ENCODE measurements around the gene C12orf42. TPM values are rescaled to one million over a fixed set of nuclear protein-coding genes. Genes with fewer than 3 reads are reported as not detected.
"Not testable (repeated sequence)": the region's sequence is repeated elsewhere in the genome, so short reads cannot be mapped to it uniquely, and the experiment has no call there.

Gene C12orf42
- total RNA-seq, 2 experiments from 2014 or later = 0.25 to 0.48 TPM

- CTCF ChIA-PET = no interaction called here
- no peak for DNase-seq
- POLR2A ChIA-PET = no interaction called here
- no peaks in the 10 kb centered on the region for H3K27me3 Mint-ChIP-seq
- peaks cover 8% of the 10 kb centered on the region for H3K4me1 Mint-ChIP-seq
- peaks cover 22% of the 10 kb centered on the region for H3K9me3 Mint-ChIP-seq
- H3K36me3 Mint-ChIP-seq (ENCODE audit: low read depth) = peaks cover 3% of the 10 kb centered on the region
- no peak overlapping the region for H3K27ac Mint-ChIP-seq
- H3K4me3 Mint-ChIP-seq = no peak overlapping the region
These were observed 64.4 kb downstream of the C12orf42 start for GRCh38 chr12:103431387-103431786.

DNA sequence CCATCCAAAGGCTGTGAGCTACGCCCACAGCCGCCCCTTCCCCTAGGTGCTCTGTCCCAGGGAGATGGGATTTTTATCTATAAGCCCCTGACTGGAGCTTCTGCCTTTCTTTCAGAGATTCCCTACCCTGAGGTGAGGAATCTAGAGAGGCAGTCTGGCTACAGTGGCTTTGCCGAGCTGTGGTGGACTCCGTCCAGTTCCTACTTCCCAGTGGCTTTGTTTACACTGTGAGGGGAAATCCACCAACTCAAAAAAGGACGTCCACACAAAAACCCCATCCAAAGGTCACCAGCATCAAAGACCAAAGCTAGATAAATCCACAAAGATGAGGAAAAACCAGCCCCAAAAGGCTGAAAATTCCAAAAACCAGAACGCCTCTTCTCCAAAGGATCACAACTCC is 70.1 kb downstream of the C12orf42 start:
- H3K27me3 Mint-ChIP-seq; POLR2A ChIA-PET; DNase-seq; H3K36me3 Mint-ChIP-seq (ENCODE audit: low read depth); H3K27ac Mint-ChIP-seq; H3K4me3 Mint-ChIP-seq; CTCF ChIA-PET; H3K4me1 Mint-ChIP-seq: not testable (repeated sequence)
- peaks cover 14% of the 10 kb centered on the region for H3K9me3 Mint-ChIP-seq

- CTCF ChIA-PET, H3K27me3 Mint-ChIP-seq: not testable (repeated sequence)
These were observed 70.8 kb downstream of the C12orf42 start for GRCh38 chr12:103424849-103425586.

GRCh38 chr12:103423516-103423910 is 72.3 kb downstream of the C12orf42 start:
- H3K4me3 Mint-ChIP-seq = no peak overlapping the region
- ChIA-PET POLR2A (no interaction called here), CTCF (no interaction called here)
- H3K4me1 Mint-ChIP-seq = no peaks in the 10 kb centered on the region
- H3K27me3 Mint-ChIP-seq = no peaks in the 10 kb centered on the region
- H3K36me3 Mint-ChIP-seq (ENCODE audit: low read depth) = no peaks in the 10 kb centered on the region
- H3K27ac Mint-ChIP-seq = no peak overlapping the region
- DNase-seq = no peak
- peaks cover 11% of the 10 kb centered on the region for H3K9me3 Mint-ChIP-seq

More at GRCh38 chr12:103424849-103425586, 70.8 kb downstream of the C12orf42 start:
- DNase-seq; H3K27ac Mint-ChIP-seq; H3K4me1 Mint-ChIP-seq; H3K36me3 Mint-ChIP-seq (ENCODE audit: low read depth); POLR2A ChIA-PET; H3K4me3 Mint-ChIP-seq: not testable (repeated sequence)
- H3K9me3 Mint-ChIP-seq = peaks cover 11% of the 10 kb centered on the region

DNA sequence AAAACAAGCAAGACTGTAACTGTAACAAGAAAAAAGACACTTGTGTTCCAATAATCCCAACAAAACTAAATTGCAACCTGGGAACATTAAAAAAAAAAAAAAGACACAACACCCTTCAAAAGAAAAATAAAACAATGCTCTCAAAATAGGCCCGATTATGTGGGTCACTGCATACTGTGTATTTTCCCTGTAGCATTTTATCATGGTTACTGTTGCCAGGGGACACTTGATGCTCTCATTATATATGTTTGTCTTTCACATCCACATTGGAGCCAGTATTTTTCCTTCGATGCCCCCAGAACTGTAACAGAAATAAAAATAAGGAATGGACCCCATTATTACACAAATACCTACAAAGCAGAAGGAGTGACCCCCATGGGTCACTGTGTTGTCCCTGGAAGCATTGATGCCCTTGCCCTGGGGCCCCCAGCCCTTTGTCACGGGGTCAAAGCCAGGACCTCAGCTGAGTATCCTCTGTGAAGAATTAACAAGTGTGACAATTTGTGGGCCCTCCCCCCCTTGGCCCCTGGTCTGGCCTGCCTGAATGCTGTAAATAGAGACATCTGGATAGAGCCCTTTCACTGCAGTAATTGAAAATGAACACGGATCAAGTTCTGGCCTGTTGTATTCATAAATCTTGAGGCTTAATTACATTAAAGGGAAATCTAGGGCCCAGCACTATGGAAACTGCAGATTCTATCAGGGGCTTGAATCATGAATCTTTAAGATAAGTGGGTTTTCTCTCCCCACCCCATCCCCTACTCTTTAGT is 72.8 kb downstream of the C12orf42 start:
- H3K36me3 Mint-ChIP-seq (ENCODE audit: low read depth) = no peaks in the 10 kb centered on the region
- no peaks in the 10 kb centered on the region for H3K27me3 Mint-ChIP-seq
- ChIA-PET CTCF (no interaction called here), POLR2A (no interaction called here)
- no peak overlapping the region for H3K27ac Mint-ChIP-seq
- H3K4me1 Mint-ChIP-seq = no peaks in the 10 kb centered on the region
- no peak for DNase-seq
- H3K4me3 Mint-ChIP-seq = no peak overlapping the region
- peaks cover 11% of the 10 kb centered on the region for H3K9me3 Mint-ChIP-seq

- Mint-ChIP-seq H3K36me3 (ENCODE audit: low read depth) (no peaks in the 10 kb centered on the region), H3K4me3 (no peak overlapping the region), H3K9me3 (peaks cover 5% of the 10 kb centered on the region), H3K27ac (no peak overlapping the region), H3K4me1 (no peaks in the 10 kb centered on the region), H3K27me3 (no peaks in the 10 kb centered on the region)
- DNase-seq = no peak
- POLR2A ChIA-PET = no interaction called here
- CTCF ChIA-PET = no interaction called here
These were observed 73.4 kb downstream of the C12orf42 start for GRCh38 chr12:103422328-103422727.

GRCh38 chr12:103421402-103421801 is 74.4 kb downstream of the C12orf42 start:
- ChIA-PET POLR2A (no interaction called here), CTCF (no interaction called here)
- Mint-ChIP-seq H3K4me3 (no peak overlapping the region), H3K36me3 (ENCODE audit: low read depth) (no peaks in the 10 kb centered on the region), H3K27me3 (no peaks in the 10 kb centered on the region), H3K27ac (no peak overlapping the region), H3K9me3 (peaks cover 4% of the 10 kb centered on the region), H3K4me1 (no peaks in the 10 kb centered on the region)
- DNase-seq = no peak

DNA sequence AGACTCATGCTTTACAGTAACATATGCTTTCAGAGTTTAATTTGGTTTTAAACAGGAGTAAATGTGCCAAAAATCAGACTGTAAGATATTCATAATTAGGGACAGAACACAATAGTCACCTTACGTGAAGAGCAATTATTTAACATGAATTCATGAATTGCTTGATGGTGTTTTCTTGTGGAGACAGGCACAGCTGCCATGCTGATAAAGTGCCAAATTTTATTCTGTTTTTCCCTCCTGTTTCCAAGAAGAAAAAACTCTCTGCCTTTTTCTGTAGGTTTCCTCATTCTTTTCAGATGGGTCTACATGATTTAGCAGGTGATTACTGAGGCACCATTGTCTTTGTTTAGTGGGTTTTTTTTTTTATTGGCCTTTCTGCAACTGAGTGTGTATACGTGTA is 80.1 kb downstream of the C12orf42 start:
- CTCF ChIA-PET = no interaction called here
- POLR2A ChIA-PET = no interaction called here
- Mint-ChIP-seq H3K27me3 (no peaks in the 10 kb centered on the region), H3K36me3 (ENCODE audit: low read depth) (no peaks in the 10 kb centered on the region), H3K27ac (no peak overlapping the region), H3K4me3 (no peak overlapping the region), H3K4me1 (no peaks in the 10 kb centered on the region), H3K9me3 (no peaks in the 10 kb centered on the region)
- no peak for DNase-seq

DNA sequence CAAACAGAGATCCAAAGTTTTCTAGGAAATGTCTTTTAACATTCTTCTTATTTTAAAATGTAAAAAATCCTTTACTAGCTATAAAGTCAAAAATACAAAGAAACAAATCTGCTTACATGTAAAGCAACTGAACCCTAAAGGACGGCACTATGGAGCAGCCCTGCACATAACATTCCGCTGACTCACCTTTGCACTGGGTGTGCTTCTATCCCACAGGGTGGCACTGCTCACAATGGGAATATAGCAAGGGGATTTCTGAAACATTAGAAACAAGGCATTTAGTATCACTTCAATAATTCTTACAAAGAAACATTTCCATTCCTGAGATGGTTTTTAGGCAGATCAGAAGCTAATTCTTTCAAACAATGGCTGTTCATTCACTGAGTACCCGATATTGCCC is 94.3 kb downstream of the C12orf42 start:
- ChIA-PET CTCF (interaction anchor here (1.3 kb wide), 1 partner anchor 102 kb away, joined by 3 read pairs; no protein-coding TSS in a partner anchor), POLR2A (no interaction called here)
- Mint-ChIP-seq H3K9me3 (peaks cover 3% of the 10 kb centered on the region), H3K4me3 (no peak overlapping the region), H3K4me1 (no peaks in the 10 kb centered on the region), H3K27me3 (no peaks in the 10 kb centered on the region), H3K36me3 (ENCODE audit: low read depth) (no peaks in the 10 kb centered on the region), H3K27ac (no peak overlapping the region)
- no peak for DNase-seq

DNA sequence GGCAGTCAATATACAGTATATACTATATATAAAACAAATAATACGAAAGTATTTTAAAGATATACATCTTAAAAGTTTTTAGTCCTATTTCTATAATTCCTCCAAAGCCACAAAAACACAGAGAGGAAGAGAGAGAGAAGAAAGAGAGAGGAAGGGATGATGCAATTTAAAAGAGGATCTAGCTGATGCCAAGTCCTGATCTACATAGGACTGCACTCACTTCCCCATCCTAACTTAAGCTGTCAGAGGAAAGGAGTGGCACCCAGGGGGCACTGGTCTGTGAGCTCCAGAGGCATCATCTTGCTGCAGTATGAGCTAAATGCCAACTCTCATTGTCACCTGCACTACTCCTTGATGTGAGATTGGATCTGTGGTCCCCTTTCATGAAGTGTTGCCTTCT is 95.8 kb downstream of the C12orf42 start:
- H3K4me1 Mint-ChIP-seq = no peaks in the 10 kb centered on the region
- no peak for DNase-seq
- H3K9me3 Mint-ChIP-seq = peaks cover 6% of the 10 kb centered on the region
- no peaks in the 10 kb centered on the region for H3K27me3 Mint-ChIP-seq
- ChIA-PET POLR2A (no interaction called here), CTCF (no interaction called here)
- H3K27ac Mint-ChIP-seq = no peak overlapping the region
- H3K36me3 Mint-ChIP-seq (ENCODE audit: low read depth) = no peaks in the 10 kb centered on the region
- no peak overlapping the region for H3K4me3 Mint-ChIP-seq

DNA sequence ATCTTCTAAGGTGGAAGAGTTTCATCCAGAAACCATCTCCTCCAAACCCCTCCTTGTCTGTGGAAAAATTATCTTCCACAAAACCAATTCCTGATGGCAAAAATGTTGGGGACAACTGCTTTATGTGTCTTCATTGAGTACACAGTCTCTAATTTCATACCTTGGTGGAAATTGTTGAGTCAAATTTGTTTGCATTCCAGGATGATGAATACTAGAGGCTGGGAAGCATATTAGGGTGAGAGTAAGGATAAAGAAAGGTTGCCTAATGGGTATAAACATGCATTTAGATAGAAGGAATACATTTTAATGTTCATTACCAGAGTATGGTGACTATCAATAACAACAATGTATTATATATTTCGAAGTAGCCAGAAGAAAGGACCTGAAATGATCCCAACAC is 98.2 kb downstream of the C12orf42 start:
- ChIA-PET CTCF (no interaction called here), POLR2A (no interaction called here)
- no peaks in the 10 kb centered on the region for H3K4me1 Mint-ChIP-seq

GRCh38 chr12:103392722-103393121 is 103.0 kb downstream of the C12orf42 start:
- Mint-ChIP-seq H3K9me3 (peaks cover 8% of the 10 kb centered on the region), H3K4me1 (no peaks in the 10 kb centered on the region), H3K4me3 (no peak overlapping the region), H3K27me3 (no peaks in the 10 kb centered on the region), H3K27ac (no peak overlapping the region), H3K36me3 (ENCODE audit: low read depth) (no peaks in the 10 kb centered on the region)
- DNase-seq = no peak
- ChIA-PET CTCF (no interaction called here), POLR2A (no interaction called here)

More for the DNA sequence above, 98.2 kb downstream of the C12orf42 start:
- H3K36me3 Mint-ChIP-seq (ENCODE audit: low read depth) = no peaks in the 10 kb centered on the region
- no peak overlapping the region for H3K27ac Mint-ChIP-seq
- DNase-seq = no peak
- H3K9me3 Mint-ChIP-seq = peaks cover 8% of the 10 kb centered on the region
- H3K27me3 Mint-ChIP-seq = no peaks in the 10 kb centered on the region
- no peak overlapping the region for H3K4me3 Mint-ChIP-seq

- Mint-ChIP-seq H3K4me1 (no peaks in the 10 kb centered on the region), H3K9me3 (peaks cover 2% of the 10 kb centered on the region)
These were observed 104.7 kb downstream of the C12orf42 start for GRCh38 chr12:103391103-103391502.

DNA sequence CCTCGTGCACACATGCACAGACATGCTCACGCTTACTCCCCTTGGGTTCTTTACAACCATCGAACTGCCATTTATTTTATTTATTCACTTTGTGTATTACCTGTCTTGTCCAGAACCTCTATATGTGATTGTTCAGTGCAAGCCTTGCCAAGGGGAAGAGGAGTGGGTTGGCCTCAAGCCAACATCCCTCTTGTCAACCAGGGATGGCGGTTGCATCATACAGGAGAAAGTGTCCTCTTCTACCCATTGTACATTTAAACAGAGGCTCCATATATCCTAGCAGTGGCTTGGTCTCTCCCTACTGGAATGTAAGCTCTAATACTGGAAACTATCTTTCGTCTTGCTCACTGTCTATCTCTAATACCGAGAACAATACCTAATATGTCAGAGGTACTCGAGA is 108.4 kb downstream of the C12orf42 start:
- Mint-ChIP-seq H3K9me3 (no peaks in the 10 kb centered on the region), H3K36me3 (ENCODE audit: low read depth) (no peaks in the 10 kb centered on the region), H3K4me3 (no peak overlapping the region), H3K27ac (no peak overlapping the region), H3K4me1 (no peaks in the 10 kb centered on the region), H3K27me3 (no peaks in the 10 kb centered on the region)
- no peak for DNase-seq
- CTCF ChIA-PET = no interaction called here
- POLR2A ChIA-PET = no interaction called here

More at GRCh38 chr12:103391103-103391502, 104.7 kb downstream of the C12orf42 start:
- H3K27ac Mint-ChIP-seq = no peak overlapping the region
- CTCF ChIA-PET = no interaction called here
- no peak for DNase-seq
- H3K36me3 Mint-ChIP-seq (ENCODE audit: low read depth) = no peaks in the 10 kb centered on the region
- H3K4me3 Mint-ChIP-seq = no peak overlapping the region
- H3K27me3 Mint-ChIP-seq = no peaks in the 10 kb centered on the region
- POLR2A ChIA-PET = no interaction called here

Data from activated CD4-positive, alpha-beta memory T cell treated with anti-CD3 and anti-CD28 coated beads, Interleukin-2, amount 10 ng/mL, durations not matched to agents 7 days and 5 days (primary cell).